Erythroblast (primary cell): ENCODE measurements around the gene UBE2F.

ENCODE experiments used
- GATA1 ChIP-seq: IDR thresholded peaks from 2 replicates; pipeline ENCODE4 v1.6.1; 2011; ENCODE audit warnings: low read depth, mild to moderate bottlenecking, control low read depth, low read length, moderate library complexity
- POLR2A ChIP-seq: IDR thresholded peaks from 2 replicates; pipeline ENCODE4 v1.6.1; 2011; ENCODE audit warnings: mild to moderate bottlenecking, low read length

DNA sequence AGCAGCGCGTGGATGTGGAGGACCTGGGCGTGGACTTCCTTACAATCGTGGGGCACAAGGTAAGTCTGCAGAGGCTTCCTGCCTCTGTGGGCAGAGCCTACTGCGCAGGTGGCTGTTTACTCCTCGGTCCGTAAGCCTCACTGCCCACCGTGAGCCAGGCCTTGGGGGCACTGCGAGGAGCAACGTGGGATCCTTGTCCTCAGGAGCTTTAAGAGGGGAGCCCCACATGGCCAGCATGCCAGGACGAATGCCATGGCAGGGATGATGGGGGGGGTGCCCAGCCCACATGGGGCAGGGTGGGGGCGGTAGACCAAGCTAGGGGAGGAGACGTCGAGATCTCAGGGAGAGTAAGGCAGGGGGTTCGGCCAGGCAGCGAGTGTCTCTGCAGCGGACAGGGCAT is 115.3 kb downstream of the UBE2F start:
- no peak for TF ChIP-seq POLR2A
- TF ChIP-seq GATA1 = no peak
